Kidney glomerular epithelial cell (primary cell): Measurements from ENCODE around the gene ACAD11.

ENCODE experiments used
- DNase-seq: peaks from one replicate; lab custom pipeline; 2025; lab: John Stamatoyannopoulos, UW

The ACAD11 gene

DNA sequence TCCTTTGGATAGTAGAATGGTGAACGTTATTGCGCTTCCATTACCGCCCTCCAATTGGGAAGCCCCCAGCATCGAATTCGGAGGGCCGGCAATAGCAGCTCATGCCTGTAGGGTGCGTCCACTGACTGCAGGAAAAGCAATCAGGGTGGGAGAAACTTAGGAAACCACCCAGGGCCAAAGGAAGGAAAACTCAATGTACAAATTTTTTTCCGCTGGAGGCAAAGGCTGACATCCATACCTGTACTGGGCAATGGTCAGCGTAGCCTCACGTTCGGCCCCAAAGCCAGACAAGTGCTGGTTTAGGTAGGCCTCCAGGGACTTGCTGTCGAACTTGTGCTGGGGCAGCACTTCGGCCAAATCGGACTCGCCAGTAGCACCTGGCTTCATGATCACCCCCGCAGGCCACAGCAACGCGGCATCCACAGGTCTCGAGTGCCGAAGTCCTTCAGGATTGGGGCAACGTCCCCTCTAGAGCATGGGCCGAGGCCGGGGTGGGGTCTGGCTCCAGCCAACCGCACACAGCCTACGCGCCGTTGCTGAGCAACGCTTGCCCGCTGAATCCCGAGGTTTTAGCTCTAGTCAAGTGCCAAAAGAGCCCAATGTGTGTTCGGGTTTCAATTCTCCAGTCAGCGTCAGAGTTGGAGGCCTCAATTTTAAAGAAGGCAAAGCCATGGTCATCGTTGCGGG lies at the start of gene ACAD11:
ACAD11 (minus strand) TSS at position 445 of the 687 bp plus-strand sequence; CDS start at position 387, 58 bp downstream.
- peak; percentile 73 for DNase-seq

DNA sequence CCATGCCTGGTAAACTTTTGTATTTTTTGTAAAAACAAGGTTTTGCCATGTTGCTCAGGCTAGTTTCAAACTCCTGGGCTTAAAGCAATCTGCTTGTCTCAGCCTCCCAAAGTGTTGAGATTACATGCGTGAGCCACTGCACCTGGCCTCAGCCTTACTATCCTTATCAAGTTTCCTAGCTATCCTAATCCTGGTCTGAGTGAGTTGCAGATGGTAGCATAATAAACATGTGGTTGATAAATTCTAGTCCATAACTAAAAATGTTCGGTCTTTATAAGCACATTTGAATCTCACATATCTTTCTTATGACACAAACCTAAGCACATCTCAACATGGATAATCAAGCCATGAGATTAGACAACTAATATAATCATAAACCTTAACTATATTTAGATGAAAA lies 44.1 kb upstream of the ACAD11 start:
- no peak for DNase-seq

- no peak for DNase-seq
Observed at GRCh38 chr3:132695422-132695821, 35.8 kb upstream of the ACAD11 start.

DNA sequence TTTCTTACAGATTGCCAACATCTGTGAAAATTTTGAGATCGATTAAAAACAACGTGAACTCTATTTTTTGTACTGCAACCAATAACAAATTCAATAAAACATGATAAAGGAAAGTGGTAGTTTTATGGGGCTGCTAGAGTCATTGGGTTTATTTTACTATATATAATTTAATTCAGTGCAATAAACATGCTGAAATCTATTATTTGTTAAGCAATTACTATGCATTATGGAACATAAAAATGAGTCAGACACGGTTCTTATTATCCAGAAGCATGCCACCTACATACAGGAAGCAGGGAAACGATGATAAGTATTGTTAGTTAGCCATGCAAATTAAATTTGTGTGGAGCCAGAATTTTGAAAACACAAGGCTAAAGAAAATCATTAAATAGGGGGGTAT lies 35.4 kb upstream of the ACAD11 start:
- no peak for DNase-seq

GRCh38 chr3:132690040-132690439 lies 30.4 kb upstream of the ACAD11 start:
- DNase-seq = no peak

DNA sequence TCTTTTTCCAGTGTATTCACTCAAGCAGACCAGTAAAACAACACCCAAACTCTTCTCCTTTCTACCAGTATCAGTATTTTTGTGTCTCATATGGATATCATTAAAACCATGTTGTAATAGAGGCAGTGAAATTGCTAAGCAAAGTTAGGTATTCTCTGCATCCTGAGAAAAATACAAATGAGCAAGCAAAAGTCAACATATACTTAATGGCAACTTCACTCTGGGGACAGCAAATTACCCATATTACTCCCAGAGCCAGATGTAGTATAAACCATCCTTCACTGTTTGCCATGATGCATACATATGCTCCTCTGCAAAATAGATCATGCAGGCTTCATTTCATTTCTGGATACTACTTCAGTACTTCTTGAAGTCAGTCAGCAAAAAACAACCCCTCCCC lies 22.6 kb upstream of the ACAD11 start:
- DNase-seq = no peak

DNA sequence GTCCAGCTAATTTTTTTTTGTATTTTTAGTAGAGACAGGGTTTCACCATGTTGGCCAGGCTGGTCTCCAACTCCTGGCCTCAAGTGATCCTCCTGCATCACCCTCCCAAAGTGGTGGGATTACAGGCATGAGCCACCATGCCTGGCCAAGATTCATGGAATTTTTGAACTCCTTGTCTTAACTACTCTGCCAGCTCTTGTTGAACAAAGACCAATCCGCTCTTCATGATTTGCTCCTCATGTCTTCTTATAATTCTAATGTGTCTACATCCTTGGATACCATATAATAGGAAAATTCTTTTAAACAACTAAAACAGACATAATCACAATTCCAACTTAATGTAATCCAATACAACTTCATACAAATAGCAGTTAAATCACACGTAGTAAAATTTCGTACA lies 21.8 kb upstream of the ACAD11 start:
- no peak for DNase-seq

DNA sequence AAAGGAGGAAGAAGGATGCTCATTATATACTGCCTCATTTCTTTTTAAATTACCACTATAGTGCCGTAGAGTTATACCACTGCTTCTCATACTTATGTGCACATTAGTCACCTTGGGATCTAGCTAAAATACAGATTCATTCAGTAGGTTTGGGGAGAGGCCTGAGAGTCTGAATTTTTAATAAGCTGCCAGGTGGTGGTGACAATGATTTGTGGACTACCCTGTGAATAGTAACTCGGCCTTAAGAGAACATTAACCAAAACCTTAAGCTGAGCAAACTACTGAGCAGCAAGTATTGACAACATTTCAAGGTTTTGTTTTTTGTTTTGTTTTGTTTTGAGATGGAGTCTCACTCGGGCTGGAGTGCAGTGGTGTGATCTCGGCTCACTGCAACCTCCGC lies 20.3 kb upstream of the ACAD11 start:
- no peak for DNase-seq

DNA sequence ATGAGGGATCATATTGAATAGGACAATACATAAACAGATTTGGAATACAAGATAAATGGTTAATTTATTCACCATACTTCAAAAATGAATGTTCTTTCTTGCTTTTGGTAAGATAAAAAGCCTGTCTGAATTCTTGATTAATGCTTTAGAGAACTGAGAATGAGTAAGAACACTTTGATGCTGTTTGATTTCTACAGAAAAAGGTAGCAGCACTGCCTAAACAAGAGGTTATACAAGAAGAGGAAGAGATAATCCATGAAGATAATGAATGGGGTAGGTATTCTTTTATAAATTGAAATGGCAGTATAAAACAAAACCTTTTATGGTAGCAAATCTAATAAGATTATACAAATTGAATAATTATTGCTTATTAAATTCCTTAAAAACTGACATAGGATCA lies 15.8 kb upstream of the ACAD11 start:
- DNase-seq = no peak

- no peak for DNase-seq
Observed at GRCh38 chr3:132669256-132669777, 9.7 kb upstream of the ACAD11 start.

- no peak for DNase-seq
Observed at GRCh38 chr3:132665230-132665745, 5.7 kb upstream of the ACAD11 start.

- no peak for DNase-seq
Observed at GRCh38 chr3:132662212-132662611, 2.6 kb upstream of the ACAD11 start.

- DNase-seq = peak; percentile 31
Observed at GRCh38 chr3:132661101-132661500, 1.5 kb upstream of the ACAD11 start.

DNA sequence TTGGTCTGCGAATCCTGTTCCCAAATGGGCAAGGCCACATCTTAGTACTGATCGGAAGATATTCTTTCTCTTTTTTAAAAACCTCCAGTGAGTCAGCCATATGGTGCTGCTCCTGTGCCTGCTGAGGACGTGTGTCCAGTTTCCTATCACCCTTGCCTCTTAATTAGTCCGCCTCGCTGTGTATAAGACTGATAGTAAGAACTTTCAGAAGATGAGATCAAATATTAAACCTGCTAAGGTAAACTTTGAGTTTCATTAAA lies 1.1 kb upstream of the ACAD11 start:
- peak; percentile 31 for DNase-seq

DNA sequence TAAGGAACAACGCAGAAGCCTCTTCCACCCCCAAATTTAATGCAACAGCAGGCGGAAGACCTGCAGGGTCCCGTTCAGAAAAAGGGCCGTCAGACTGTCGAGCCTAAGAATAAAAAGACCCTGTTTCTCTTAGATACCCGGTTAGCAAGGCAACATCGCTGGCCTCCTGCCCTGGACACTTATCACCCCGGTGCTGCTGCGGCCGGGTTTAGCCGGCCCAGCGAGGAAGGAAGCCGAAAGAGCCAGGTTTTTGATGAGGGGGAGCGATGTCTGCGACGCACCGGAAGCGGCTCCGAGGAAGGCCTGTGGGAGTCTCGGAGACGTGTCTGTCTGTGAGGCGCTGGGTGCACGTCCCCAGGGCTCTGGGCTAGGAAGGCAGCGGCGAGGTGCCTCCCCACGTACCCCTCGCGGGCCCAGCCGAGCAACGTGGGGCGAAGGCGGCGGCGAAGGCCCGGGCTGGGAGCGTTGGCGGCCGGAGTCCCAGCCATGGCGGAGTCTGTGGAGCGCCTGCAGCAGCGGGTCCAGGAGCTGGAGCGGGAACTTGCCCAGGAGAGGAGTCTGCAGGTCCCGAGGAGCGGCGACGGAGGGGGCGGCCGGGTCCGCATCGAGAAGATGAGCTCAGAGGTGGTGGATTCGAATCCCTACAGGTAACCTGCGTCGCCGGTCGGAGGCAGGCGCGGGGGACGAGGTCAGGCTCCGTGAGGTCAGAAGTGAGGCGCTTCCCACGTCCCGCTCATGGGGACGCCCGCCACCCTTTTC lies 622 bp upstream of the ACAD11 start, which contains the start of gene UBA5:
UBA5 (plus strand) TSS at position 278 of the 759 bp plus-strand sequence; CDS start at position 487, 209 bp downstream.
- peak; percentile 73 for DNase-seq

DNA sequence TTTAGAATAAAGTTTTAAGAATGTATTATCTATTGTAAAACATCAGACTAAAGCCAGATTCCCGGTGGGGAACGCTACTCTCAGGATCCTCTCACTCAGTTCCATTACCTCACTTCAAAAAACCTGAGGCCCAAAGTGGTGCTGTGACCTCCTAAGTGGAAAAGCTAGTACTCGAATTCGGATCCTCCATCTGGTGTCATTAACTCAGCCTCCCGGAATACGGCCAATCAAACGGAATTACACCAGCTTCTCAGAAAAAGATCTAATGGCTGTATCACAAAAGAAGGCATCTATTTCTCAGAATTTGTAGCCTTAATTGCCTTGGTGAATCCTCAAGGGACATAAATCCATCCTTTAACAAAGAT lies 627 bp downstream of the ACAD11 start:
- DNase-seq = no peak

- DNase-seq = no peak
Observed at GRCh38 chr3:132657869-132658747, 1.5 kb downstream of the ACAD11 start.

- no peak for DNase-seq
Observed at GRCh38 chr3:132655471-132655870, 4.1 kb downstream of the ACAD11 start.

DNA sequence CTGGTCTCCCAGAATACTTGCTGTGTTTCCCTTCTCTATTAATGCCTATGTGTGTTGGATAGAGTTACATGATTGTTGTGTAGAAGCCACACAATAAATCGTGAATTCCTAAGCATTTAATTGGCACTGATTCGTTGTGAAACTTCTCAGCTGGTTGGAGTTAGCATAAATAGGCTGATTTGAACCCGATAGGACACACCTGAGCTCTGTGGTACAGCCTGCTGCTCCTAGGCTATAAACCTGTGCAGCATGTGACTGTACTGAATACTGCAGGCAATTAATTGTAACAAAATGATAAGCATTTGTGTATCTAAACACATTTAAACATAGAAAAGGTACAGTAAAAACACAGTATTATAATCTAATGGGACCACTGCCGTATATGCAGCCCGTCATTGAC lies 4.9 kb downstream of the ACAD11 start:
- DNase-seq = no peak

GRCh38 chr3:132654190-132654589 lies 5.4 kb downstream of the ACAD11 start:
- DNase-seq = no peak

DNA sequence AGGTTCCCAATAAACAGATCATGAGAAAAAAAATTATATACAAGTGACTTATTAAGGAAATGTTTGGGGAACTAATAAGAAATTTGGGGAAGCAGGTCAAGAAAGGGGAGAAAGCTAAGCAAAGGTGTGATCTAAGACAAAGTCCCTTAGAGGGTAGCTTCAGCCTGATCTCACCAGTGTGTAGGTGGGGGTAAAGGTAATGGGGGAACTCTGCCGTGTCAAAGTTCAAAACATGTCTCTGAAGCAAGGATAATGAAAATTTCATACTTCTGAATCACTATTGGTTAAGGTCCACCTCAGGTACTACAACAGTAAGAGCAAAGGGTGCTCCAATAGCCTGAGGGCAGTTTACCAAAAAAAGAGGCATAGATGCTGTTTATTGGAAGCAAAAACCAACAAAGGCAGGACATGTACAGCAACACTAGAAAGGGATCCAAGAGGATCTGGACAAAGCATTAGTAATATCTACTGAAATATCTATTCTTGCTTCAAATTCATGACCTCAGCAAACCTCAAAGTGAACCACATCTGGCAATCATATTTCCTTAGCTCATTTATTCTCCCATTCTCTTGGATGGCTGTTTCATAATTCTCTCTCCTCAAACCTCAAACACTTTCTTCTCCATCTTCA lies 6.9 kb downstream of the ACAD11 start:
- DNase-seq = no peak

DNA sequence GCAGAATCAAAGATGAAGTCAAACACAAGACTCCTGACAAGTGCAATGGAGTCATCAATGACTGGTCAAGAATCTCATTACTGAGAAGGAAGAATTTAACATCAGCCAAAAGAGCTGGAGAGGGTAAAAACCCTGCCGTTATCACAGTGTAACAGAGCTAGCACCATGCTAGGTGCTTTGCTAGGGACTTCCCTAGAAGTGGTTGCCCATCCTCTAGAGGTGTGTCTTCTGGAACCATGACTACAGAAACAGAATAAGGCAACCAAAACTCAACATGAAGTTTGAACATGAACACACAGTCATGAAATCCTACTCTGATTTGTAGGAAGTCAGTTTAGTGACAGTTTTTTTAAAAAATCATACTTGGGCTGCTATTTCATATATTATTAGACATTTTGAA lies 9.5 kb downstream of the ACAD11 start:
- no peak for DNase-seq
